ENCODE measurements around the gene ATP5F1D. TPM values are rescaled to one million over a fixed set of nuclear protein-coding genes. Genes with fewer than 3 reads are reported as not detected.

ATP5F1D gene
- total RNA-seq, 1 experiment from 2014 or later, result 102 TPM

DNA sequence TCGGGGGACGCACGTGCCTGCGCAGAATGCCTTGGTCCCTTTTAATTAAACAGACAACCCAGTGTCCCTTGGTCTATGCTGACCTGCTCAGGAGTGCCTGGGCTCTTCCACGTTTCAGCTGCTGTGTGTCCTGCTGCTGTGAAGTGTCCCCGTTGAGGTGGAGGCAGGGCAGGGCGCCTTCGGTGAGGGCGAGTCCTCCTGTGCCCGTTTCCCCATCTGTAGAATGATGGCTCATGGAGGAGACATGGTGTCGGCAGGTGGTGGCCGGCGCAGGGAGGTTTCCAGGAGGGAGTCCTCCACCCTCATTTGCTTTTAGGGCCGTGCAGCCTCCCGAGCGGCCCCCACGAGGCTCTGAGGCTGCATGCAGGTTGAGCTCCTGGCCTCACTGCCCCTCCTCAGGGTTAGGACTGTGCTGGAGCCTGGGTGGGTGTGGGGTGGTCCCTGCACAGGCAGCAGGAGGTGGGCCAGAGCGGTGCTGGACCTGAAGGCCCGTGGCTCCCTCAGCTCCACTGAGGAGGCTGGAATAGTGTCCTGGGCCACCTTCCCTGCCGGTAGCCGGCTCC lies 27.2 kb upstream of the ATP5F1D start:
- POLR2A ChIA-PET (ENCODE audit: unreplicated experiment), result no interaction called here

DNA sequence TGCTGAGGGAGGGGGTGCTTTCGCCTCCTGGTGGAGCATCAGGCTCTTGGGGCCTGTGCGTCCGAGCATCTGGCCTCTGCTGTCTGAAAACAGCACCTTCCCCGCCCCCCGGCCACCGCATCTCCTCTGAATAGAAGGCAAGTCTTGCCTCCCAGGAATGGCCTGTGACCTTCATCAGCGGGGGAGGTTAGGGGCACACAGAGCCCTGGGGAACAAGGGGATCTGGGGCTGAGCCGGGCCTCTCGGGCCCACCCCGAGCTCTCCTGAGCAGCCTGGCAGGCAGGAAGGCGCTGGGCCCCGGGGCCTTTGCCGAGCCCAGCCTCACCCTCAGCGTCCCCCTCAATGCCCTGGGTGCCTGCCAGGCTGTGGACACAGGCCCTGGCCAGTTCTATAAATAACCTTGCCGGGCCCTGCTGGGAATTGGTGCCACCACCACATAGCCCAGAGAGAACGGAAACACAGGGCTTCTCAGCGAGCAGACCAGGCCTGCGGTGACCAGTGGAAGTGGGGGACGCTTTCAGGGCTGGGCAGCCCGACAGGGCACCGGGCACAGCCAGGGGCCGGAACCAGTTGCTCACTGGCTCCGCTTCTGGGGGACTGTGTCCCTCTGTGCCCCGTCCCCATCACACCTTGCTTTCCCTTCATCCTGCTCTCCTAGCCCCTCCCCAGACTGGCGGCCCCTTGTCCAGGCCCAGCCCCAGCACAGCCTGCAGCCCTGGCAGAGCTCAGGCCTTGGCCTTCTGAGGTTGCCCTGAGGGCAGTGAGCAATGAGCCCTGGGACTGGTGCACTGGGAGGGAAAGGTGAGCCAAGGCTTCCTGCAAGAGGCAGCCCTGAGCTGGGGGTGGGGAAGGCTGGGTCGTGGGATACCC lies 26.5 kb upstream of the ATP5F1D start:
- H3K4me3 ChIP-seq (ENCODE audit: low read length), result no peak overlapping the region
- no peaks in the 10 kb centered on the region for H3F3A ChIP-seq (ENCODE audit: low read length, unreplicated experiment)
- DNase-seq, result peak; percentile 60
- peak; percentile 37; the same call in 1 of the 2 replicates for ATAC-seq
- TF ChIP-seq EZH2 (IDR thresholded peaks at IDR 0.05; ENCODE audit: low read length, unreplicated experiment), result no peak
- no peak for TF ChIP-seq EZH2phosphoT487 (IDR thresholded peaks at IDR 0.05; ENCODE audit: borderline replicate concordance, low read length)
- TF ChIP-seq, protein P1, sequence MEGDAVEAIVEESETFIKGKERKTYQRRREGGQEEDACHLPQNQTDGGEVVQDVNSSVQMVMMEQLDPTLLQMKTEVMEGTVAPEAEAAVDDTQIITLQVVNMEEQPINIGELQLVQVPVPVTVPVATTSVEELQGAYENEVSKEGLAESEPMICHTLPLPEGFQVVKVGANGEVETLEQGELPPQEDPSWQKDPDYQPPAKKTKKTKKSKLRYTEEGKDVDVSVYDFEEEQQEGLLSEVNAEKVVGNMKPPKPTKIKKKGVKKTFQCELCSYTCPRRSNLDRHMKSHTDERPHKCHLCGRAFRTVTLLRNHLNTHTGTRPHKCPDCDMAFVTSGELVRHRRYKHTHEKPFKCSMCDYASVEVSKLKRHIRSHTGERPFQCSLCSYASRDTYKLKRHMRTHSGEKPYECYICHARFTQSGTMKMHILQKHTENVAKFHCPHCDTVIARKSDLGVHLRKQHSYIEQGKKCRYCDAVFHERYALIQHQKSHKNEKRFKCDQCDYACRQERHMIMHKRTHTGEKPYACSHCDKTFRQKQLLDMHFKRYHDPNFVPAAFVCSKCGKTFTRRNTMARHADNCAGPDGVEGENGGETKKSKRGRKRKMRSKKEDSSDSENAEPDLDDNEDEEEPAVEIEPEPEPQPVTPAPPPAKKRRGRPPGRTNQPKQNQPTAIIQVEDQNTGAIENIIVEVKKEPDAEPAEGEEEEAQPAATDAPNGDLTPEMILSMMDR (conservative IDR thresholded peaks at IDR 0.05; ENCODE audit: low read depth, low read length), result no peak
- peak overlapping the region; percentile 58 for H3K27ac ChIP-seq (ENCODE audit: low read length)
- no peaks in the 10 kb centered on the region for H3K9me3 ChIP-seq (ENCODE audit: low read length)
- H2AFZ ChIP-seq (ENCODE audit: low read length), result no peak overlapping the region
- CTCF ChIA-PET, result interaction anchor here (0.5 kb wide), 1 partner anchor 29 kb away, joined by 3 read pairs; no protein-coding TSS in a partner anchor
- no peak overlapping the region for H3K9ac ChIP-seq (ENCODE audit: low read length)
- POLR2A ChIA-PET (ENCODE audit: unreplicated experiment), result no interaction called here
- no peaks in the 10 kb centered on the region for H3K27me3 ChIP-seq (ENCODE audit: low read length)
- H3K36me3 ChIP-seq (ENCODE audit: low read depth, low read length), result no peaks in the 10 kb centered on the region
- H3K79me2 ChIP-seq (ENCODE audit: low read length), result peaks cover 82% of the 10 kb centered on the region
- BruUV-seq (replicated peaks), result no TSS peak
- intact Hi-C loops (cut with micrococcal nuclease), result no loop called here
- H3K4me2 ChIP-seq (ENCODE audit: low read length), result peak overlapping the region; percentile 4; the same call in 1 of the 2 replicates
- H3K9me2 ChIP-seq (replicated peaks; ENCODE audit: low read length), result no peaks in the 10 kb centered on the region
- H3K4me1 ChIP-seq (ENCODE audit: insufficient read depth, low read length), result peaks cover 25% of the 10 kb centered on the region
- 0 out of 2 replicates have a peak, but pooled peaks cover 2% of the 10 kb centered on the region for H4K20me1 ChIP-seq (ENCODE audit: low read length)

More for the DNA sequence above, 27.2 kb upstream of the ATP5F1D start:
- intact Hi-C loops (cut with micrococcal nuclease), result no loop called here
- H3K27ac ChIP-seq (ENCODE audit: low read length), result no peak overlapping the region
- H3K4me2 ChIP-seq (ENCODE audit: low read length), result no peak overlapping the region
- H3K9me3 ChIP-seq (ENCODE audit: low read length), result no peaks in the 10 kb centered on the region
- 0 out of 2 replicates have a peak, but pooled peaks cover 2% of the 10 kb centered on the region for H4K20me1 ChIP-seq (ENCODE audit: low read length)
- H3K4me1 ChIP-seq (ENCODE audit: insufficient read depth, low read length), result peaks cover 25% of the 10 kb centered on the region
- peaks cover 89% of the 10 kb centered on the region for H3K79me2 ChIP-seq (ENCODE audit: low read length)
- no peak overlapping the region for H3K9ac ChIP-seq (ENCODE audit: low read length)
- H3K27me3 ChIP-seq (ENCODE audit: low read length), result no peaks in the 10 kb centered on the region
- H3K9me2 ChIP-seq (replicated peaks; ENCODE audit: low read length), result no peaks in the 10 kb centered on the region
- no peak for DNase-seq
- H3F3A ChIP-seq (ENCODE audit: low read length, unreplicated experiment), result no peaks in the 10 kb centered on the region
- ATAC-seq, result no peak
- H3K36me3 ChIP-seq (ENCODE audit: low read depth, low read length), result no peaks in the 10 kb centered on the region
- CTCF ChIA-PET, result no interaction called here
- TF ChIP-seq EZH2phosphoT487 (IDR thresholded peaks at IDR 0.05; ENCODE audit: borderline replicate concordance, low read length) (no peak), EZH2 (IDR thresholded peaks at IDR 0.05; ENCODE audit: low read length, unreplicated experiment) (no peak)
- TF ChIP-seq, protein P1 (conservative IDR thresholded peaks at IDR 0.05; ENCODE audit: low read depth, low read length), result no peak
- no peak overlapping the region for H2AFZ ChIP-seq (ENCODE audit: low read length)
- H3K4me3 ChIP-seq (ENCODE audit: low read length), result no peak overlapping the region
- no TSS peak for BruUV-seq (replicated peaks)

Data from PC-3 (cell line).